ENCODE results near the gene TSPAN14.

GRCh38 chr10:80409121-80409520 lies 45.0 kb upstream of the TSPAN14 start:
- TF ChIP-seq CTCF (conservative IDR thresholded peaks at IDR 0.05 in 1 of 2, IDR thresholded peaks at IDR 0.05 in 1 of 2; ENCODE audit: low read depth in 1 of 2, low read length in 2 of 2) (no peak), EZH2 (IDR thresholded peaks at IDR 0.05; ENCODE audit: low read length, missing control alignments) (no peak)
